K562 (cell line): Measurements from ENCODE around the gene GPR183. TPM values are rescaled to one million over a fixed set of nuclear protein-coding genes. Genes with fewer than 3 reads are reported as not detected.

Experiments used
- E2F4 ChIP-seq: sonication (generic); formaldehyde crosslinking; IDR thresholded peaks from 2 replicates; pipeline ENCODE4 v1.8.0; 2022; ENCODE audit warnings: mild to moderate bottlenecking, low read depth, missing genetic modification reagents
- EGR1 ChIP-seq: fragments of 450-650 bp; conservative IDR thresholded peaks from 2 replicates; pipeline ENCODE4 v1.6.1; 2017; ENCODE audit warnings: mild to moderate bottlenecking
- GABPA ChIP-seq: fragments of 200-800 bp; sonication (Bioruptor generic); conservative IDR thresholded peaks from 2 replicates; pipeline ENCODE4 v1.6.1; 2016; ENCODE audit warnings: low read depth, missing genetic modification characterization, missing compliant biosample characterization
- GTF2F1 ChIP-seq: IDR thresholded peaks from 2 replicates; pipeline ENCODE4 v1.6.1; 2011; ENCODE audit warnings: low read depth, low read length, improper control_type of control experiment
- HDAC1 ChIP-seq, 2 experiments: fragments of 450-650 bp; IDR thresholded peaks; 2 replicates each; pipeline ENCODE4 v1.6.1; 2016 to 2017; ENCODE audit warnings: inconsistent platforms in 1 of 2, mild to moderate bottlenecking in 1 of 2, moderate library complexity in 1 of 2
- HMGN3 ChIP-seq: IDR thresholded peaks from 2 replicates; pipeline ENCODE4 v1.6.1; 2011; ENCODE audit warnings: borderline replicate concordance, low read depth, mild to moderate bottlenecking, mixed read lengths, low read length; ENCODE audit not compliant: insufficient read length; ENCODE audit errors: extremely low read depth
- L3MBTL2 ChIP-seq: fragments of 450-650 bp; IDR thresholded peaks from 2 replicates; pipeline ENCODE4 v1.6.1; 2016; ENCODE audit warnings: mild to moderate bottlenecking, moderate library complexity
- LARP7 ChIP-seq: fragments of 450-650 bp; IDR thresholded peaks from 2 replicates; pipeline ENCODE4 v1.6.1; 2016
- LEF1 ChIP-seq: fragments of 450-650 bp; IDR thresholded peaks from 2 replicates; pipeline ENCODE4 v1.6.1; 2016; ENCODE audit warnings: mild to moderate bottlenecking
- NFXL1 ChIP-seq: fragments of 450-650 bp; formaldehyde crosslinking; IDR thresholded peaks from 2 replicates; pipeline ENCODE4 v1.4.0; 2021; ENCODE audit warnings: mild to moderate bottlenecking
- NR1H2 ChIP-seq: sonication (generic); formaldehyde crosslinking; IDR thresholded peaks from 2 replicates; pipeline ENCODE4 v1.4.0; 2020; ENCODE audit warnings: mild to moderate bottlenecking, missing genetic modification reagents
- NR2C1 ChIP-seq, 2 experiments: fragments of 450-650 bp; IDR thresholded peaks; 2 replicates each; pipeline ENCODE4 v1.6.1; 2017; ENCODE audit warnings: mild to moderate bottlenecking in 2 of 2, antibody characterized with exemption in 1 of 2, inconsistent platforms in 1 of 2, missing compliant biosample characterization in 1 of 2, missing genetic modification characterization in 1 of 2
- PBX2 ChIP-seq, 2 experiments: IDR thresholded peaks in 1 of 2; conservative IDR thresholded peaks in 1 of 2; 2 replicates each; pipeline ENCODE4 v1.6.1; 2016; ENCODE audit warnings: low read depth in 2 of 2, mild to moderate bottlenecking in 1 of 2, missing compliant biosample characterization in 1 of 2, missing genetic modification characterization in 1 of 2, moderate library complexity in 1 of 2
- POLR2A ChIP-seq: fragments of 450-650 bp; conservative IDR thresholded peaks from 2 replicates; pipeline ENCODE4 v1.6.1; 2016
- RFX5 ChIP-seq: IDR thresholded peaks from 2 replicates; pipeline ENCODE4 v1.6.1; 2011; ENCODE audit warnings: low read depth, mild to moderate bottlenecking, improper control_type of control experiment, low read length
- RREB1 ChIP-seq: fragments of 250-450 bp; sonication (Bioruptor Pico); IDR thresholded peaks from 2 replicates; pipeline ENCODE4 v1.4.0; 2020
- SMAD2 ChIP-seq: fragments of 150-350 bp; IDR thresholded peaks from 2 replicates; pipeline ENCODE4 v1.6.1; 2014; ENCODE audit warnings: low read depth, mild to moderate bottlenecking, low read length
- SP1 ChIP-seq: sonication (generic); formaldehyde crosslinking; IDR thresholded peaks from 2 replicates; pipeline ENCODE4 v1.8.1; 2022; ENCODE audit warnings: mild to moderate bottlenecking, missing genetic modification reagents
- U2AF2 ChIP-seq: fragments of 200-400 bp; formaldehyde crosslinking; optimal IDR thresholded peaks from 2 replicates; pipeline ENCODE3; 2017; ENCODE audit warnings: low read depth, mild to moderate bottlenecking, low read length
- ZNF175 ChIP-seq: fragments of 200-800 bp; sonication (Bioruptor generic); IDR thresholded peaks from 2 replicates; pipeline ENCODE4 v1.6.1; 2016; ENCODE audit warnings: low read depth, mild to moderate bottlenecking, missing genetic modification characterization, missing compliant biosample characterization
- polyA plus RNA-seq, 8 experiments: library from polyadenylated mRNA; depleted of rRNA in 4 of 8; stranded (reverse) in 5 of 8; unstranded in 3 of 8; fragments of >200 nt; fragmentation: Nextera tagmentation in 2 of 8; fragmentation: Illumina TruSeq in 1 of 8; extraction: Ambion mirVana in 2 of 8; extraction: Trizol in 1 of 8; gene quantifications; 2 replicates each; pipeline versions ENCODE4 v1.2.1 to v1.2.3, GENCODE V29; 2011 to 2014; ENCODE audit warnings: inconsistent platforms in 1 of 8, missing spikeins in 1 of 8
- total RNA-seq, 7 experiments: library from RNA; depleted of rRNA in 6 of 7; stranded (reverse); fragments of >200 nt in 6 of 7; fragmentation: Illumina TruSeq in 2 of 7; extraction: Trizol in 2 of 7; gene quantifications; 2 replicates each; pipeline versions ENCODE4 v1.2.1 to v1.2.3, GENCODE V29; 2011 to 2021; ENCODE audit warnings: low replicate concordance in 1 of 7

The GPR183 gene
- total and polyA plus RNA-seq, 9 of the 15 experiments (the other 6 are each of a cell fraction or from before 2014, with no cell fraction given): 1.3 to 10.2 (median 3.7) TPM

- TF ChIP-seq RREB1 (CRISPR knock-in tag) (no peak), POLR2A (no peak), NFXL1 (CRISPR knock-in tag) (no peak), E2F4 (CRISPR knock-in tag) (no peak), NR1H2 (no peak), EGR1 (peak; percentile 83), ZNF175 (CRISPR knock-in tag) (0 out of 2 replicates have a peak, but pooled peaks have one; percentile 32), RFX5 (no peak), LARP7 (no peak), SP1 (CRISPR knock-in tag) (no peak), GABPA (tag) (peak; percentile 66), NR2C1 (IDR thresholded peaks at IDR 0.05) (peak; percentile 46; the same call in 1 of the 2 replicates), NR2C1 (tag; IDR thresholded peaks at IDR 0.05) (peak; percentile 74), L3MBTL2 (peak; percentile 37; the same call in 1 of the 2 replicates), U2AF2 (no peak), LEF1 (peak; percentile 69; the same call in 1 of the 2 replicates), HDAC1 (IDR thresholded peaks at IDR 0.05) (peak in 1 of 2 experiments; percentile 51; a peak in 1 of 4 replicates), PBX2 (CRISPR knock-in tag; IDR thresholded peaks at IDR 0.05; ENCODE audit: low read depth) (no peak), PBX2 (tag; conservative IDR thresholded peaks at IDR 0.05; ENCODE audit: low read depth) (peak; percentile 47), SMAD2 (no peak), HMGN3 (no peak), GTF2F1 (no peak)
These were observed 7.5 kb upstream of the GPR183 start (continued) for GRCh38 chr13:99314640-99315176.
